ENCODE measurements around the gene CDKN2C. TPM values are rescaled to one million over a fixed set of nuclear protein-coding genes. Genes with fewer than 3 reads are reported as not detected.

CDKN2C gene
- total RNA-seq, 1 experiment from 2014 or later, result not detected

DNA sequence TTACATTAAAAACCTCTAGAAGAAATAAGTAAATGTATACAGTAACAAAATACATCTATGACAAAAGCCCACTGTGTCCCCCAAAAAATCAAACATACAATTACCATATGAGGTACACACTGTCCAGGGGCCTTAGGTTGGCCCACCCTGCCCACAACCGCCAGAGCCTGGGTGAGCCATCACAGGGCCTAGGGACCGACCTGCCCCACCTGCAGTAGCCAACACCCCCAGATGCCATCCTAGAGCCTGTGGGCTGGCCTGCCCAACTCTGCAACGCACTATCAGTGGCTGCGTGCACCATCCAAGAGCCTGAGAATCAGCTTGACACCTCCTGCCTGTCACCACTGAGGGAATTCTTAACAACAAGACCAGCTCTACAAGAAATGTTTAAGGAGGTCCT is 49.0 kb upstream of the CDKN2C start:
- TF ChIP-seq IRF2 (CRISPR knock-in tag; IDR thresholded peaks at IDR 0.05; ENCODE audit: borderline replicate concordance, low read depth) (no peak), NFYB (CRISPR knock-in tag; conservative IDR thresholded peaks at IDR 0.05; ENCODE audit: low read depth) (no peak), HMGA2 (CRISPR knock-in tag; IDR thresholded peaks at IDR 0.05) (no peak), ZNF232 (CRISPR knock-in tag; IDR thresholded peaks at IDR 0.05) (no peak), FOXK1 (CRISPR knock-in tag; IDR thresholded peaks at IDR 0.05) (no peak), EMX1 (CRISPR knock-in tag; IDR thresholded peaks at IDR 0.05) (no peak), ZNF138 (CRISPR knock-in tag; conservative IDR thresholded peaks at IDR 0.05) (no peak), ZNF219 (CRISPR knock-in tag; IDR thresholded peaks at IDR 0.05; ENCODE audit: borderline replicate concordance) (no peak)
- TF ChIP-seq, protein P1, sequence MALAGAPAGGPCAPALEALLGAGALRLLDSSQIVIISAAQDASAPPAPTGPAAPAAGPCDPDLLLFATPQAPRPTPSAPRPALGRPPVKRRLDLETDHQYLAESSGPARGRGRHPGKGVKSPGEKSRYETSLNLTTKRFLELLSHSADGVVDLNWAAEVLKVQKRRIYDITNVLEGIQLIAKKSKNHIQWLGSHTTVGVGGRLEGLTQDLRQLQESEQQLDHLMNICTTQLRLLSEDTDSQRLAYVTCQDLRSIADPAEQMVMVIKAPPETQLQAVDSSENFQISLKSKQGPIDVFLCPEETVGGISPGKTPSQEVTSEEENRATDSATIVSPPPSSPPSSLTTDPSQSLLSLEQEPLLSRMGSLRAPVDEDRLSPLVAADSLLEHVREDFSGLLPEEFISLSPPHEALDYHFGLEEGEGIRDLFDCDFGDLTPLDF (CRISPR knock-in tag; IDR thresholded peaks at IDR 0.05), result no peak
- TF ChIP-seq, protein P2, sequence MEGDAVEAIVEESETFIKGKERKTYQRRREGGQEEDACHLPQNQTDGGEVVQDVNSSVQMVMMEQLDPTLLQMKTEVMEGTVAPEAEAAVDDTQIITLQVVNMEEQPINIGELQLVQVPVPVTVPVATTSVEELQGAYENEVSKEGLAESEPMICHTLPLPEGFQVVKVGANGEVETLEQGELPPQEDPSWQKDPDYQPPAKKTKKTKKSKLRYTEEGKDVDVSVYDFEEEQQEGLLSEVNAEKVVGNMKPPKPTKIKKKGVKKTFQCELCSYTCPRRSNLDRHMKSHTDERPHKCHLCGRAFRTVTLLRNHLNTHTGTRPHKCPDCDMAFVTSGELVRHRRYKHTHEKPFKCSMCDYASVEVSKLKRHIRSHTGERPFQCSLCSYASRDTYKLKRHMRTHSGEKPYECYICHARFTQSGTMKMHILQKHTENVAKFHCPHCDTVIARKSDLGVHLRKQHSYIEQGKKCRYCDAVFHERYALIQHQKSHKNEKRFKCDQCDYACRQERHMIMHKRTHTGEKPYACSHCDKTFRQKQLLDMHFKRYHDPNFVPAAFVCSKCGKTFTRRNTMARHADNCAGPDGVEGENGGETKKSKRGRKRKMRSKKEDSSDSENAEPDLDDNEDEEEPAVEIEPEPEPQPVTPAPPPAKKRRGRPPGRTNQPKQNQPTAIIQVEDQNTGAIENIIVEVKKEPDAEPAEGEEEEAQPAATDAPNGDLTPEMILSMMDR (IDR thresholded peaks at IDR 0.05), result no peak
- TF ChIP-seq, protein P3, sequence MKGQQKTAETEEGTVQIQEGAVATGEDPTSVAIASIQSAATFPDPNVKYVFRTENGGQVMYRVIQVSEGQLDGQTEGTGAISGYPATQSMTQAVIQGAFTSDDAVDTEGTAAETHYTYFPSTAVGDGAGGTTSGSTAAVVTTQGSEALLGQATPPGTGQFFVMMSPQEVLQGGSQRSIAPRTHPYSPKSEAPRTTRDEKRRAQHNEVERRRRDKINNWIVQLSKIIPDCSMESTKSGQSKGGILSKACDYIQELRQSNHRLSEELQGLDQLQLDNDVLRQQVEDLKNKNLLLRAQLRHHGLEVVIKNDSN (CRISPR knock-in tag; IDR thresholded peaks at IDR 0.05), result no peak
- Mint-ChIP-seq H3K9me3 (no peaks in the 10 kb centered on the region), H3K27ac (peak overlapping the region; percentile 61), H3K36me3 (no peaks in the 10 kb centered on the region), H3K27me3 (ENCODE audit: low read depth) (no peaks in the 10 kb centered on the region), H3K4me3 (no peak overlapping the region), H3K4me1 (no peaks in the 10 kb centered on the region)
- ChIA-PET CTCF (interaction anchor here (1.0 kb wide), 1 partner anchor 8 kb away, joined by 3 read pairs; no protein-coding TSS in a partner anchor), POLR2A (no interaction called here)
- no peak for DNase-seq (ENCODE audit: low spot score)
- no peak for ATAC-seq

DNA sequence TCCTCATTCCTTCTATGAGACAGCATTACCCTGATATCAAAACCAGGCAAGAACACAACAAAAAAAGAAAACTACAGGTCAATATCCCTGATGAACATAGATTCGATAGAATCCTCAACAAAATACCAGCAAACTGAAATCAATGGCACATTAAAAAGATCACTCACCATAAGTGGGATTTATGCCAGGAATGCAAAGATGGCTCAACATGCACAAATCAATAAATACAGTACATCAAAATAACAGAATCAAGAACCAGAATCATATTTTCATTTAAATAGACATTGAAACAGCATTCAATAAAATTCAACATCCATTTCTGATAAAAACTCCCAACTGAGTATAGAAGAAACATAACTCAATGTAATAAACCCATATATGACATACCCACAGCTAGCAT is 46.5 kb upstream of the CDKN2C start:
- DNase-seq (ENCODE audit: low spot score) (no peak), ATAC-seq (no peak)
- H3K36me3 Mint-ChIP-seq, result no peaks in the 10 kb centered on the region
- POLR2A ChIA-PET, result no interaction called here
- H3K27ac Mint-ChIP-seq, result no peak overlapping the region
- no peaks in the 10 kb centered on the region for H3K27me3 Mint-ChIP-seq (ENCODE audit: low read depth)
- H3K9me3 Mint-ChIP-seq, result no peaks in the 10 kb centered on the region
- H3K4me1 Mint-ChIP-seq, result no peaks in the 10 kb centered on the region
- CTCF ChIA-PET, result no interaction called here
- H3K4me3 Mint-ChIP-seq, result no peak overlapping the region
- TF ChIP-seq ZNF121 (CRISPR knock-in tag; IDR thresholded peaks at IDR 0.05), result no peak
- TF ChIP-seq, protein P4, sequence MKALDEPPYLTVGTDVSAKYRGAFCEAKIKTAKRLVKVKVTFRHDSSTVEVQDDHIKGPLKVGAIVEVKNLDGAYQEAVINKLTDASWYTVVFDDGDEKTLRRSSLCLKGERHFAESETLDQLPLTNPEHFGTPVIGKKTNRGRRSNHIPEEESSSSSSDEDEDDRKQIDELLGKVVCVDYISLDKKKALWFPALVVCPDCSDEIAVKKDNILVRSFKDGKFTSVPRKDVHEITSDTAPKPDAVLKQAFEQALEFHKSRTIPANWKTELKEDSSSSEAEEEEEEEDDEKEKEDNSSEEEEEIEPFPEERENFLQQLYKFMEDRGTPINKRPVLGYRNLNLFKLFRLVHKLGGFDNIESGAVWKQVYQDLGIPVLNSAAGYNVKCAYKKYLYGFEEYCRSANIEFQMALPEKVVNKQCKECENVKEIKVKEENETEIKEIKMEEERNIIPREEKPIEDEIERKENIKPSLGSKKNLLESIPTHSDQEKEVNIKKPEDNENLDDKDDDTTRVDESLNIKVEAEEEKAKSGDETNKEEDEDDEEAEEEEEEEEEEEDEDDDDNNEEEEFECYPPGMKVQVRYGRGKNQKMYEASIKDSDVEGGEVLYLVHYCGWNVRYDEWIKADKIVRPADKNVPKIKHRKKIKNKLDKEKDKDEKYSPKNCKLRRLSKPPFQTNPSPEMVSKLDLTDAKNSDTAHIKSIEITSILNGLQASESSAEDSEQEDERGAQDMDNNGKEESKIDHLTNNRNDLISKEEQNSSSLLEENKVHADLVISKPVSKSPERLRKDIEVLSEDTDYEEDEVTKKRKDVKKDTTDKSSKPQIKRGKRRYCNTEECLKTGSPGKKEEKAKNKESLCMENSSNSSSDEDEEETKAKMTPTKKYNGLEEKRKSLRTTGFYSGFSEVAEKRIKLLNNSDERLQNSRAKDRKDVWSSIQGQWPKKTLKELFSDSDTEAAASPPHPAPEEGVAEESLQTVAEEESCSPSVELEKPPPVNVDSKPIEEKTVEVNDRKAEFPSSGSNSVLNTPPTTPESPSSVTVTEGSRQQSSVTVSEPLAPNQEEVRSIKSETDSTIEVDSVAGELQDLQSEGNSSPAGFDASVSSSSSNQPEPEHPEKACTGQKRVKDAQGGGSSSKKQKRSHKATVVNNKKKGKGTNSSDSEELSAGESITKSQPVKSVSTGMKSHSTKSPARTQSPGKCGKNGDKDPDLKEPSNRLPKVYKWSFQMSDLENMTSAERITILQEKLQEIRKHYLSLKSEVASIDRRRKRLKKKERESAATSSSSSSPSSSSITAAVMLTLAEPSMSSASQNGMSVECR (CRISPR knock-in tag; IDR thresholded peaks at IDR 0.05; ENCODE audit: borderline replicate concordance), result no peak
- TF ChIP-seq, protein P5, sequence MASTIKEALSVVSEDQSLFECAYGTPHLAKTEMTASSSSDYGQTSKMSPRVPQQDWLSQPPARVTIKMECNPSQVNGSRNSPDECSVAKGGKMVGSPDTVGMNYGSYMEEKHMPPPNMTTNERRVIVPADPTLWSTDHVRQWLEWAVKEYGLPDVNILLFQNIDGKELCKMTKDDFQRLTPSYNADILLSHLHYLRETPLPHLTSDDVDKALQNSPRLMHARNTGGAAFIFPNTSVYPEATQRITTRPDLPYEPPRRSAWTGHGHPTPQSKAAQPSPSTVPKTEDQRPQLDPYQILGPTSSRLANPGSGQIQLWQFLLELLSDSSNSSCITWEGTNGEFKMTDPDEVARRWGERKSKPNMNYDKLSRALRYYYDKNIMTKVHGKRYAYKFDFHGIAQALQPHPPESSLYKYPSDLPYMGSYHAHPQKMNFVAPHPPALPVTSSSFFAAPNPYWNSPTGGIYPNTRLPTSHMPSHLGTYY (CRISPR knock-in tag; IDR thresholded peaks at IDR 0.05), result no peak
- TF ChIP-seq, protein P1 (CRISPR knock-in tag; IDR thresholded peaks at IDR 0.05), result no peak
- TF ChIP-seq OVOL2 (CRISPR knock-in tag; IDR thresholded peaks at IDR 0.05; ENCODE audit: borderline replicate concordance), result no peak
- no peak for TF ChIP-seq ESRRA (CRISPR knock-in tag; IDR thresholded peaks at IDR 0.05; ENCODE audit: borderline replicate concordance)
- TF ChIP-seq SOX15 (CRISPR knock-in tag; IDR thresholded peaks at IDR 0.05), result no peak
- no peak for TF ChIP-seq ELF4 (CRISPR knock-in tag; IDR thresholded peaks at IDR 0.05; ENCODE audit: low read depth)
- no peak for TF ChIP-seq ZNF317 (CRISPR knock-in tag; IDR thresholded peaks at IDR 0.05; ENCODE audit: borderline replicate concordance, low read depth)
- TF ChIP-seq, protein P6, sequence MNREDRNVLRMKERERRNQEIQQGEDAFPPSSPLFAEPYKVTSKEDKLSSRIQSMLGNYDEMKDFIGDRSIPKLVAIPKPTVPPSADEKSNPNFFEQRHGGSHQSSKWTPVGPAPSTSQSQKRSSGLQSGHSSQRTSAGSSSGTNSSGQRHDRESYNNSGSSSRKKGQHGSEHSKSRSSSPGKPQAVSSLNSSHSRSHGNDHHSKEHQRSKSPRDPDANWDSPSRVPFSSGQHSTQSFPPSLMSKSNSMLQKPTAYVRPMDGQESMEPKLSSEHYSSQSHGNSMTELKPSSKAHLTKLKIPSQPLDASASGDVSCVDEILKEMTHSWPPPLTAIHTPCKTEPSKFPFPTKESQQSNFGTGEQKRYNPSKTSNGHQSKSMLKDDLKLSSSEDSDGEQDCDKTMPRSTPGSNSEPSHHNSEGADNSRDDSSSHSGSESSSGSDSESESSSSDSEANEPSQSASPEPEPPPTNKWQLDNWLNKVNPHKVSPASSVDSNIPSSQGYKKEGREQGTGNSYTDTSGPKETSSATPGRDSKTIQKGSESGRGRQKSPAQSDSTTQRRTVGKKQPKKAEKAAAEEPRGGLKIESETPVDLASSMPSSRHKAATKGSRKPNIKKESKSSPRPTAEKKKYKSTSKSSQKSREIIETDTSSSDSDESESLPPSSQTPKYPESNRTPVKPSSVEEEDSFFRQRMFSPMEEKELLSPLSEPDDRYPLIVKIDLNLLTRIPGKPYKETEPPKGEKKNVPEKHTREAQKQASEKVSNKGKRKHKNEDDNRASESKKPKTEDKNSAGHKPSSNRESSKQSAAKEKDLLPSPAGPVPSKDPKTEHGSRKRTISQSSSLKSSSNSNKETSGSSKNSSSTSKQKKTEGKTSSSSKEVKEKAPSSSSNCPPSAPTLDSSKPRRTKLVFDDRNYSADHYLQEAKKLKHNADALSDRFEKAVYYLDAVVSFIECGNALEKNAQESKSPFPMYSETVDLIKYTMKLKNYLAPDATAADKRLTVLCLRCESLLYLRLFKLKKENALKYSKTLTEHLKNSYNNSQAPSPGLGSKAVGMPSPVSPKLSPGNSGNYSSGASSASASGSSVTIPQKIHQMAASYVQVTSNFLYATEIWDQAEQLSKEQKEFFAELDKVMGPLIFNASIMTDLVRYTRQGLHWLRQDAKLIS (CRISPR knock-in tag; IDR thresholded peaks at IDR 0.05; ENCODE audit: borderline replicate concordance), result no peak
- TF ChIP-seq FOXJ3 (CRISPR knock-in tag; IDR thresholded peaks at IDR 0.05; ENCODE audit: borderline replicate concordance), result no peak
- TF ChIP-seq ATF1 (CRISPR knock-in tag; IDR thresholded peaks at IDR 0.05), result no peak
